Measurements from ENCODE around the gene SLCO3A1. TPM values are rescaled to one million over a fixed set of nuclear protein-coding genes. Genes with fewer than 3 reads are reported as not detected.
A peak's percentile ranks its signal among the peaks of the same experiment; 100 is the strongest.

SLCO3A1 gene
- total RNA-seq, 2 experiments from 2014 or later: 29.5 to 30.4 TPM

DNA sequence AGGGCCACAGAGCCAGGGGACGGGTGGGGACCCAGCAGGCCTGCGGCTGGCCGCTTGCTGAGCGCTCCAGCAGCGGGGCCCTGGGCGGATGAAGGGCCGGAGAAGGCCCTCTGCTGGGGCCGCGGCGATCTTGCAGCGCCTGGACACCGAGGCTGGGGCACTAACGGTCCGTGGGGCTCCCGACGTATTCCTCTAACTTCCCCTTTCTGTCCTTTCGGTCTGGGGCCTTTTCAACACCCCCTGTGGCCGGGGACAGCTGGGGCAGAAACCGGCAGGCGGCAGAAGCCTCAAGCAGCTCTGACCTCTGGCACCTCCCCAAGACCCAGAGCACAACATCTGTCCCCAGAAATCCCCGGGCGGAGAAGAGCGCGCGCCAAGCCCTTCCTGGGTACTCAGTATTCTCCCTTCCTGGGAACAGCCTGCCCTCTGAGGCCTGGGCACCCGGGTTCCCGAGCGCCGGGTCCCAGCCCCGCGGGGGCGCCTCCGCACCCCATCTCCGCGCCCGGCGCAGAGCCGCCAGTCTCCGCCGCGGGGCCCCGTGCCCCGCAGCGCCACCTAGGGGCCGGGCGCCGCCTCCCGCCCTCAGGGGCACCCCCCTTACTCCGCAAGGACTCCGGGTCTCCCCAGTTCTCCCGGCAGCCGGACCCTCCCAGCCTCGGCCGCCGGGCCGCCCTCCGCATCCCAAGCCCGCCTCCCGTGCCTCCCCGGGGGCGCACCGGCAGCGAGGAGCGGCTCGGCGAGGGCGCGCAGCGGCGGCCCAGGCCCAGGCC lies 582 bp upstream of the SLCO3A1 start:
- CTCF ChIA-PET: interaction anchor here (0.5 to 1.7 kb wide), 12 partner anchors 10 to 692 kb away, joined by 3 to 7 read pairs (median 4); no protein-coding TSS in a partner anchor
- peak overlapping the region; percentile 73 for H3K4me3 ChIP-seq (ENCODE audit: low read length)
- peak overlapping the region; percentile 92 for H3K27ac Mint-ChIP-seq

DNA sequence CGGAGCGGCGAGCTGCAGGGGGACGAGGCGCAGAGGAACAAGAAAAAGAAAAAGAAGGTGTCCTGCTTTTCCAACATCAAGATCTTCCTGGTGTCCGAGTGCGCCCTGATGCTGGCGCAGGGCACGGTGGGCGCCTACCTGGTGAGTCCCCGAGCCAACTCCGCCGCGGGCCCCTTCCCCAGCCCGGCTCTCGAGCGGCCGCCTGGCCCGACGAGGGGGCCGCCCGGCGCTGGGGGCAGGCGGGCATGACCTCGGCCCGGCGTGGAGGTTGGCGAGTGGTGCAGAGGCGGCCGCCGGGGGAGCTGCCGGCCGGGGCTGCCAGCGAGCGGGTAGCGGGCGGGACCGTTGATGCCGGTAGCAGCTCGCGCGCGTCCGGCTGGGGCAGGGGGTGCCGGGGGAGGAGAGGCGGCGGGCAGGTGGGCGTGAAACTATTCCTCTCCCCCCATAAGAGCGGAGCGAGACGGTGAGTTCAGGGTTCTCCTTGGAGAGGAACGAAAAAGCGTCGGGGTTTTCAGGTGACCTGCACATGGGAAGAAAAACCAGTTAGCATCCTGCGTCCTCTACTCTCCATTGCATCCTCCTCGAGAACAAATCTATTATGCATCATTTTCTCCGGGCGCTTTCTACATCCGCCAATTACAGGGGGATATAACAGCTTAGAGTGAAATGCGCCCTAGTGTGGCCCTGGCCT lies 585 bp downstream of the SLCO3A1 start:
- Mint-ChIP-seq H3K4me3 (peak overlapping the region; percentile 93), H3K27me3 (no peaks in the 10 kb centered on the region), H3K9me3 (no peaks in the 10 kb centered on the region), H3K4me1 (ENCODE audit: low read depth) (peaks cover 79% of the 10 kb centered on the region), H3K27ac (peak overlapping the region; percentile 91), H3K36me3 (ENCODE audit: low read depth) (peaks cover 4% of the 10 kb centered on the region)
- ChIA-PET POLR2A (interaction anchor here (1.0 to 4.0 kb wide), 4 partner anchors 10 to 1960 kb away, joined by 4 to 15 read pairs (median 8); partner anchors contain the start of gene AP3S2), CTCF (interaction anchor here (0.7 to 1.7 kb wide), 12 partner anchors 9 to 216 kb away, joined by 3 to 7 read pairs (median 3); no protein-coding TSS in a partner anchor)
- Histone ChIP-seq H3K27ac (ENCODE audit: low read depth in 1 of 2, low read length in 2 of 2) (peak overlapping the region; percentile 6 to 36), H3K4me3 (ENCODE audit: low read length) (peak overlapping the region; percentile 67), H3K27me3 (ENCODE audit: control insufficient read depth in 1 of 2, insufficient read depth in 2 of 2, low read length in 2 of 2) (no peaks in the 10 kb centered on the region), H3K4me1 (ENCODE audit: insufficient read depth, low read length) (peaks cover 76% of the 10 kb centered on the region), H3K36me3 (ENCODE audit: insufficient read depth, low read length) (no peaks in the 10 kb centered on the region), H3K9me3 (ENCODE audit: control insufficient read depth in 1 of 2, insufficient read depth in 1 of 2, low read length in 2 of 2) (no peaks in the 10 kb centered on the region)
- TF ChIP-seq, protein P1, sequence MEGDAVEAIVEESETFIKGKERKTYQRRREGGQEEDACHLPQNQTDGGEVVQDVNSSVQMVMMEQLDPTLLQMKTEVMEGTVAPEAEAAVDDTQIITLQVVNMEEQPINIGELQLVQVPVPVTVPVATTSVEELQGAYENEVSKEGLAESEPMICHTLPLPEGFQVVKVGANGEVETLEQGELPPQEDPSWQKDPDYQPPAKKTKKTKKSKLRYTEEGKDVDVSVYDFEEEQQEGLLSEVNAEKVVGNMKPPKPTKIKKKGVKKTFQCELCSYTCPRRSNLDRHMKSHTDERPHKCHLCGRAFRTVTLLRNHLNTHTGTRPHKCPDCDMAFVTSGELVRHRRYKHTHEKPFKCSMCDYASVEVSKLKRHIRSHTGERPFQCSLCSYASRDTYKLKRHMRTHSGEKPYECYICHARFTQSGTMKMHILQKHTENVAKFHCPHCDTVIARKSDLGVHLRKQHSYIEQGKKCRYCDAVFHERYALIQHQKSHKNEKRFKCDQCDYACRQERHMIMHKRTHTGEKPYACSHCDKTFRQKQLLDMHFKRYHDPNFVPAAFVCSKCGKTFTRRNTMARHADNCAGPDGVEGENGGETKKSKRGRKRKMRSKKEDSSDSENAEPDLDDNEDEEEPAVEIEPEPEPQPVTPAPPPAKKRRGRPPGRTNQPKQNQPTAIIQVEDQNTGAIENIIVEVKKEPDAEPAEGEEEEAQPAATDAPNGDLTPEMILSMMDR (IDR thresholded peaks at IDR 0.05): no peak
- DNase-seq (peak in 12 of 14 experiments; percentile 7 to 73 (median 36)), ATAC-seq (ENCODE audit: poor library complexity) (no peak)
- intact Hi-C loops (cut with DNase I, micrococcal nuclease): loop anchor here (2.0 to 10.0 kb wide), 3 partner anchors 87 to 922 kb away; partner anchors contain the start of gene HDDC3 (in 1 of the 2)

More for the DNA sequence above, 582 bp upstream of the SLCO3A1 start:
- Histone ChIP-seq H3K4me1 (ENCODE audit: insufficient read depth, low read length) (peaks cover 68% of the 10 kb centered on the region), H3K36me3 (ENCODE audit: insufficient read depth, low read length) (no peaks in the 10 kb centered on the region), H3K27ac (ENCODE audit: low read depth in 1 of 2, low read length in 2 of 2) (peak overlapping the region; percentile 73), H3K27me3 (ENCODE audit: control insufficient read depth in 1 of 2, insufficient read depth in 2 of 2, low read length in 2 of 2) (no peaks in the 10 kb centered on the region), H3K9me3 (ENCODE audit: control insufficient read depth in 1 of 2, insufficient read depth in 1 of 2, low read length in 2 of 2) (no peaks in the 10 kb centered on the region)
- peak; percentile 45 to 90 (median 72) for DNase-seq
- TF ChIP-seq, protein P1 (IDR thresholded peaks at IDR 0.05): peak; percentile 53
- POLR2A ChIA-PET: interaction anchor here (4.0 kb wide), 1 partner anchor 89 kb away, joined by 15 read pairs; no protein-coding TSS in a partner anchor
- H3K36me3 Mint-ChIP-seq (ENCODE audit: low read depth): peaks cover 4% of the 10 kb centered on the region
- intact Hi-C loops (cut with DNase I, micrococcal nuclease): loop anchor here (2.0 to 10.0 kb wide), 3 partner anchors 88 to 921 kb away; partner anchors contain the start of gene HDDC3 (in 1 of the 2)
- H3K9me3 Mint-ChIP-seq: no peaks in the 10 kb centered on the region
- peak; percentile 52 for ATAC-seq (ENCODE audit: poor library complexity)
- H3K27me3 Mint-ChIP-seq: no peaks in the 10 kb centered on the region
- peak overlapping the region; percentile 94 for H3K4me3 Mint-ChIP-seq
- H3K4me1 Mint-ChIP-seq (ENCODE audit: low read depth): peaks cover 72% of the 10 kb centered on the region

DNA sequence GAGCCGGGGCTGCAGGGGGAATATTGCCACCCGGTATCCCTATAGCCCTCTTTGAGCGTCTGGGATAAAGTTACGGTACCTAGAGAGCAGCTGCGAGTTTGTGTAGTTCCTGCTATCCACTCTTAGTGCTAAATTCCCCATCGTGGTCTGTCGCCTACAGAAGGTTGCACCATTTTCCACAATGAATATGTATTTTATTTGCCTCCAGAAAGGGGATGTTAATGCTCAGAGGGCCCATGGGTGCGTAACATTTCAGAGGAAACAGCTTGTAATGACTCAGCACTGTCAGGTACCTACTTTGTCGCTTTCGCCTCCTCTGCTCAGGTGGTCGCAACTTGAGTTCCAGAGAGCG lies 1.1 kb downstream of the SLCO3A1 start:
- Histone ChIP-seq H3K4me3 (ENCODE audit: low read length) (peak overlapping the region; percentile 67), H3K27me3 (ENCODE audit: control insufficient read depth in 1 of 2, insufficient read depth in 2 of 2, low read length in 2 of 2) (no peaks in the 10 kb centered on the region), H3K9me3 (ENCODE audit: control insufficient read depth in 1 of 2, insufficient read depth in 1 of 2, low read length in 2 of 2) (no peaks in the 10 kb centered on the region), H3K4me1 (ENCODE audit: insufficient read depth, low read length) (peaks cover 79% of the 10 kb centered on the region), H3K27ac (ENCODE audit: low read depth in 1 of 2, low read length in 2 of 2) (peak overlapping the region; percentile 6 to 36), H3K36me3 (ENCODE audit: insufficient read depth, low read length) (no peaks in the 10 kb centered on the region)
- peaks cover 80% of the 10 kb centered on the region for H3K4me1 Mint-ChIP-seq (ENCODE audit: low read depth)
- DNase-seq (peak in 7 of 14 experiments; percentile 12 to 72 (median 46)), ATAC-seq (ENCODE audit: poor library complexity) (no peak)
- peak overlapping the region; percentile 91 for H3K27ac Mint-ChIP-seq
- TF ChIP-seq, protein P1 (IDR thresholded peaks at IDR 0.05): no peak
- no peaks in the 10 kb centered on the region for H3K9me3 Mint-ChIP-seq
- intact Hi-C loops (cut with DNase I, micrococcal nuclease): loop anchor here (5.0 to 10.0 kb wide), 2 partner anchors 550 to 922 kb away; partner anchors contain the start of gene HDDC3 (in 1 of the 2)
- H3K36me3 Mint-ChIP-seq (ENCODE audit: low read depth): peaks cover 4% of the 10 kb centered on the region
- ChIA-PET CTCF (interaction anchor here (1.0 to 1.7 kb wide), 10 partner anchors 8 to 215 kb away, joined by 3 to 7 read pairs (median 4); no protein-coding TSS in a partner anchor), POLR2A (interaction anchor here (1.0 to 4.0 kb wide), 4 partner anchors 10 to 1961 kb away, joined by 4 to 15 read pairs (median 8); partner anchors contain the start of gene AP3S2)
- H3K27me3 Mint-ChIP-seq: no peaks in the 10 kb centered on the region
- H3K4me3 Mint-ChIP-seq: peak overlapping the region; percentile 93

Measured in CD4-positive, alpha-beta T cell (primary cell).